PFSK-1 (cell line): ENCODE data around the gene ADGRG3.

Experiments used
- FOXP2 ChIP-seq: optimal IDR thresholded peaks from 2 replicates; pipeline ENCODE3; 2011; ENCODE audit warnings: borderline replicate concordance, control low read depth, inconsistent platforms; ENCODE audit not compliant: insufficient read depth; ENCODE audit errors: extremely low read length, extremely low read depth
- POLR2AphosphoS5 ChIP-seq: IDR thresholded peaks from 2 replicates; pipeline ENCODE4 v1.6.1; 2012; ENCODE audit warnings: low read depth, mild to moderate bottlenecking, control low read depth, low read length, moderate library complexity
- SIN3A ChIP-seq: IDR thresholded peaks from 2 replicates; pipeline ENCODE4 v1.6.1; 2012; ENCODE audit warnings: mild to moderate bottlenecking, low read length, moderate library complexity, borderline replicate concordance; ENCODE audit not compliant: insufficient read depth
- TAF1 ChIP-seq: IDR thresholded peaks from 2 replicates; pipeline ENCODE4 v1.6.1; 2012; ENCODE audit warnings: low read length, control low read depth, borderline replicate concordance; ENCODE audit not compliant: insufficient read depth
- TF ChIP-seq, protein P1 (sequence below), 2 experiments: IDR thresholded peaks; 2 replicates each; pipeline versions ENCODE4 v1.6.1 to v1.8.0; 2011 to 2012; ENCODE audit warnings: low read depth in 2 of 2, low read length in 2 of 2, control low read depth in 1 of 2, inconsistent platforms in 1 of 2, mild to moderate bottlenecking in 1 of 2, moderate library complexity in 1 of 2; ENCODE audit not compliant: insufficient read depth in 1 of 2

The ADGRG3 gene

DNA sequence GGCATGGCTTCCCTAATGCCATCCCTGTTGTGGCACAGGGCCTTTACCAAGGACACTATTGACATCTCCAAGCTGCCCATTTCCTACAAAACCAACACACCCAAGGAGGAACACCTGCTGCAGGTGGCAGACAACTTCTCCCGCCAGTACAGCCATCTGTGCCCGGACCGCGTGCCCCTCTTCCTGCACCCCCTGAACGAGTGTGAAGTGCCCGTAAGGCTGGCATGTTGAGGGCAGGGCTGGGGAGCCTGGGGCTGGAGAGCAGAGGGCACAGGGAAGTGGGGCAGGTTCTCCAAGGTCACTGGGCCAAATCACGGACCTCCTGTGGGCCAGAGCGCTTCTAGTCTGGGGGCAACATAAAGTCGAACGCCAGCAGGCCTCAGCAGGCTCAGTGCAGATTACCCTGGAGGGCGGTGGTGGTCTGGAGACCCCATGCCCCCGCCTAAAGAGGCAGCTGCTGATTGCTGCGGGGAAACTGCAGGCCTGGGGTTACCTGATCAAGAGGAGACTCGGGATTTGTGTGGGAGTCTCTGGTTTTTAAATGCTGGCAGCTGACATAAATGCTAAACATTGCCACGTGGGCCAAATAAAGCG, 30.8 kb downstream of the ADGRG3 start:
- TF ChIP-seq SIN3A (no peak), TAF1 (no peak), POLR2AphosphoS5 (no peak), FOXP2 (no peak)
- TF ChIP-seq, protein P1, sequence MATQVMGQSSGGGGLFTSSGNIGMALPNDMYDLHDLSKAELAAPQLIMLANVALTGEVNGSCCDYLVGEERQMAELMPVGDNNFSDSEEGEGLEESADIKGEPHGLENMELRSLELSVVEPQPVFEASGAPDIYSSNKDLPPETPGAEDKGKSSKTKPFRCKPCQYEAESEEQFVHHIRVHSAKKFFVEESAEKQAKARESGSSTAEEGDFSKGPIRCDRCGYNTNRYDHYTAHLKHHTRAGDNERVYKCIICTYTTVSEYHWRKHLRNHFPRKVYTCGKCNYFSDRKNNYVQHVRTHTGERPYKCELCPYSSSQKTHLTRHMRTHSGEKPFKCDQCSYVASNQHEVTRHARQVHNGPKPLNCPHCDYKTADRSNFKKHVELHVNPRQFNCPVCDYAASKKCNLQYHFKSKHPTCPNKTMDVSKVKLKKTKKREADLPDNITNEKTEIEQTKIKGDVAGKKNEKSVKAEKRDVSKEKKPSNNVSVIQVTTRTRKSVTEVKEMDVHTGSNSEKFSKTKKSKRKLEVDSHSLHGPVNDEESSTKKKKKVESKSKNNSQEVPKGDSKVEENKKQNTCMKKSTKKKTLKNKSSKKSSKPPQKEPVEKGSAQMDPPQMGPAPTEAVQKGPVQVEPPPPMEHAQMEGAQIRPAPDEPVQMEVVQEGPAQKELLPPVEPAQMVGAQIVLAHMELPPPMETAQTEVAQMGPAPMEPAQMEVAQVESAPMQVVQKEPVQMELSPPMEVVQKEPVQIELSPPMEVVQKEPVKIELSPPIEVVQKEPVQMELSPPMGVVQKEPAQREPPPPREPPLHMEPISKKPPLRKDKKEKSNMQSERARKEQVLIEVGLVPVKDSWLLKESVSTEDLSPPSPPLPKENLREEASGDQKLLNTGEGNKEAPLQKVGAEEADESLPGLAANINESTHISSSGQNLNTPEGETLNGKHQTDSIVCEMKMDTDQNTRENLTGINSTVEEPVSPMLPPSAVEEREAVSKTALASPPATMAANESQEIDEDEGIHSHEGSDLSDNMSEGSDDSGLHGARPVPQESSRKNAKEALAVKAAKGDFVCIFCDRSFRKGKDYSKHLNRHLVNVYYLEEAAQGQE (IDR thresholded peaks at IDR 0.05; ENCODE audit: insufficient read depth in 1 of 2, low read depth in 2 of 2, low read length in 2 of 2): no peak

DNA sequence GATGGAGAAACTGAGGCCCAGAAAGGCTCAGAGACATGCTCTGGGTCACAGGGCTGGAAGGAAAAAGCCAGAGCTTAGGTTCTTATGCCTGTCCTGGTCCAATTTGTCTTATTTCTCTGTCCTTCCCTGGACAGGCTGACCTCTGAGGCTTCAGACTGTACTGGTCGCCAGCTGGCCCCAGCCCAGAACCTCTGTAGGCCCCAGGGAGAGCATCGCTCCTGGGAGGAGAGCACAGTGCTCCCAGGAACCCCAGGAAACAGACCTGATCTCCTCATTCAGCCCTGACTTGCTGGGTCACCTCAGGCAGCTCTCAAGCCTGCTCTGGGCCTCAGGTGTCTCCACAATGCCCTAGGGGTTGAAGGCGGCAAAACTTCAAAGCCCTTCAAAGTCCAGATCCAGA, 31.4 kb downstream of the ADGRG3 start:
- TF ChIP-seq FOXP2 (no peak), SIN3A (no peak)
- TF ChIP-seq, protein P1 (IDR thresholded peaks at IDR 0.05; ENCODE audit: insufficient read depth in 1 of 2, low read depth in 2 of 2, low read length in 2 of 2): no peak

DNA sequence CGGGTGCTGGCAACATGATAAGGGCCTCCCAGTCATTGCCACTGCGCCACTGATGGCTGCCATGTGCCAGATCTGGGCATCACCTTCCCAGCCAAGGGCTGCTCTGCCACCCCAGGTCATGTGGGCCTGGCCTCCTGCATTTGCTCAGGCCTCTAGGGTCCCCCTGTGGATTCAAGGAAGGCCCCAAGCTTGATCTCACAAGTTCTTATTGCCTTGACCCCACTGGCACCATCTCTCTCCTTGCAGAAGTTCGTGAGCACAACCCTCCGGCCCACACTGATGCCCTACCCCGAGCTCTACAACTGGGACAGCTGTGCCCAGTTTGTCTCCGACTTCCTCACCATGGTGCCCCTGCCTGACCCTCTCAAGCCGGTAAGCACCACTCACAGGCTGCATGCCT, 31.8 kb downstream of the ADGRG3 start:
- TF ChIP-seq POLR2AphosphoS5 (no peak), SIN3A (no peak), TAF1 (no peak), FOXP2 (no peak)
- TF ChIP-seq, protein P1 (IDR thresholded peaks at IDR 0.05; ENCODE audit: insufficient read depth in 1 of 2, low read depth in 2 of 2, low read length in 2 of 2): no peak

DNA sequence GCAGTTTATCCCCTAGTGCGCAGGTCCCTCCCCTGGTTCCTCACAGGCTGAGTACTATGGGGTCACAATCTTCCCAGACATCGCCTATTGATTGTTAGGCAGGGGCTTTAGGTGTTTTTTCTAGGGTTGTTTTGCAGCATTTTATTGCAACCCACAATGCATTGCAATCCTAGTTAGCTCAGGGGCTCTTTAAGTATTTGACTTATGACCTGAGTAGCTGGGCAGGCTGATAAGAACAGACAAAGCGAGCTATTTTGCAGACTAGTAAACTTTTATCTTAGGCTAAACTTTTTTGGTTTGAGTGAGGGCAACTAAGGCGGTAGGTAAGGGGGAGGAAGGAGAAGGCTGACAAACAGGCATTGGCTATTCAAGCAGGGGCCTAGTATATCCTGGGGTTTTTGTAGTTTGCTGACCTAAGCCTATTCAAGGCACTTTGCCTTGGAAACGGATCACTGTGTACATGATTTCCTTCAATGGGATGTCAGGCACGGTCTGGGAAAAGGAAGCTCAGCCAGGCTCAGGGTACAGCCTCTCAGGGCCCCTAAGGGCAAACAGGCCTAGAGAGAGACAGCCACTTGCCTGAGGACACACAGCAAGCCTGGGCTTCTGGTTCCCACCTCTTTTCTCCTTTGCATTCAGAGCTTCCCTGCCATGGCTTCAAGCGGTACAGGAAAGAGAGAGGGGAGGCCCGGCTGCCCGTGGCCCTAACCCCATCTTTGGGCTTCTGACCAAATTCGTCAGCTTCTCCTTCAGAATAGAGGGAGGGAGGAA, 32.9 kb downstream of the ADGRG3 start:
- no peak for TF ChIP-seq TAF1
- TF ChIP-seq POLR2AphosphoS5: no peak
- TF ChIP-seq FOXP2: no peak
- TF ChIP-seq, protein P1 (IDR thresholded peaks at IDR 0.05; ENCODE audit: insufficient read depth in 1 of 2, low read depth in 2 of 2, low read length in 2 of 2): no peak
- TF ChIP-seq SIN3A: no peak
